ENCODE measurements around the gene SHFL. TPM values are rescaled to one million over a fixed set of nuclear protein-coding genes. Genes with fewer than 3 reads are reported as not detected.

Gene SHFL
- total RNA-seq, 1 experiment from 2014 or later: 18.5 TPM

DNA sequence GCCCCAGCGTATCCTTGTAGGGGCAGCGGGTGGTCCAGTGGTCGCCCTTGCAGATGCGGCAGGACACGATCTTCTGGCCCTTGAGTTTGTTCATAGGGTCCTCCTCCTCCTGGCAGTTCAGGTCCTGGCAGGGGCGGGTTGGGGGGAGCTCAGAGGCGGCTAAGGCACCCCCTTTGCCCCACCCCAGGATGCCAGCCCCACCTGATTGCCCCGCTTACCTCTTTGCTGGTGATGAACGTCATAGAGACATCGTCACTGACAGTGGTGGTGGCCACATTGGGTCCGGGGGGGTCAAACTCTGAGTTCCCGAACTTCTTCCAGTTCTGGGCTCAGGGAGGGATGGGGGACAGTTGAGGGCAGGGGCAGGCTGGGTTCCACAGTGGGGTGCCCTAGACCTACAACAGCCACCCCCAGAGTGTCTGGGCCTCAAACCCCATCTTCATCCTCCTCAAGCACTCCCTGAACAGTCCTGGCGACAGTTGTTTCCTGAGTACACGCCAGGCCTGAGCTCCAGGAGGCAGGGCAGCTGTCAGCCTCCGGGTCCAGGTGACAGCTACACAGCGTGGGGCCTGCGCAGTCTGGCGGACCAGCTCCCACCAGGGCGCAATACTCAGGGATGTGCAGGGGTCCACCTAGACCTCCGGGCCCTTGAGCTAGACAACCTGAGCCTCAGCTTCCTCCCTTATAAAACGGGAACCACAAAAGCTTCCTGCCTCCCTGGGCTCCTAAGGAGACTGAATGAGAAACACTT lies 30.9 kb downstream of the SHFL start:
- Histone ChIP-seq H2AFZ (ENCODE audit: low read depth, low read length, poor library complexity, severe bottlenecking) (no peak overlapping the region), H4K20me1 (ENCODE audit: insufficient read depth) (no peaks in the 10 kb centered on the region), H3K4me2 (ENCODE audit: low read length) (no peak overlapping the region), H3K27me3 (ENCODE audit: insufficient read depth, low read length) (no peaks in the 10 kb centered on the region), H3K36me3 (ENCODE audit: control insufficient read depth in 1 of 2, insufficient read depth in 2 of 2, low read length in 2 of 2) (peaks cover 9 to 20% of the 10 kb centered on the region in 2 experiments; a peak in 2 of 4 replicates), H3K9me3 (ENCODE audit: control insufficient read depth in 1 of 2, insufficient read depth in 1 of 2, low read depth in 1 of 2, low read length in 2 of 2) (no peaks in the 10 kb centered on the region), H3K27ac (ENCODE audit: low read depth, low read length) (no peak overlapping the region), H3K4me1 (ENCODE audit: control insufficient read depth in 1 of 2, insufficient read depth in 2 of 2, low read length in 2 of 2) (peaks cover 5 to 30% of the 10 kb centered on the region in 2 experiments), H3K79me2 (ENCODE audit: insufficient read depth, low read length) (peaks cover 30% of the 10 kb centered on the region), H3K4me3 (replicated peaks in 1 of 2; ENCODE audit: low read depth in 1 of 2, low read length in 2 of 2) (no peak overlapping the region), H3K9me2 (ENCODE audit: insufficient read depth) (no peaks in the 10 kb centered on the region), H3K9ac (ENCODE audit: low read length) (no peak overlapping the region)
- no peak for TF ChIP-seq SRF (IDR thresholded peaks at IDR 0.05; ENCODE audit: low read depth)
- TF ChIP-seq, protein P1, sequence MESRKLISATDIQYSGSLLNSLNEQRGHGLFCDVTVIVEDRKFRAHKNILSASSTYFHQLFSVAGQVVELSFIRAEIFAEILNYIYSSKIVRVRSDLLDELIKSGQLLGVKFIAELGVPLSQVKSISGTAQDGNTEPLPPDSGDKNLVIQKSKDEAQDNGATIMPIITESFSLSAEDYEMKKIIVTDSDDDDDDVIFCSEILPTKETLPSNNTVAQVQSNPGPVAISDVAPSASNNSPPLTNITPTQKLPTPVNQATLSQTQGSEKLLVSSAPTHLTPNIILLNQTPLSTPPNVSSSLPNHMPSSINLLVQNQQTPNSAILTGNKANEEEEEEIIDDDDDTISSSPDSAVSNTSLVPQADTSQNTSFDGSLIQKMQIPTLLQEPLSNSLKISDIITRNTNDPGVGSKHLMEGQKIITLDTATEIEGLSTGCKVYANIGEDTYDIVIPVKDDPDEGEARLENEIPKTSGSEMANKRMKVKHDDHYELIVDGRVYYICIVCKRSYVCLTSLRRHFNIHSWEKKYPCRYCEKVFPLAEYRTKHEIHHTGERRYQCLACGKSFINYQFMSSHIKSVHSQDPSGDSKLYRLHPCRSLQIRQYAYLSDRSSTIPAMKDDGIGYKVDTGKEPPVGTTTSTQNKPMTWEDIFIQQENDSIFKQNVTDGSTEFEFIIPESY (IDR thresholded peaks at IDR 0.05; ENCODE audit: extremely low read depth, insufficient replicate concordance, low read length): no peak
- no peak for TF ChIP-seq RAD21 (IDR thresholded peaks at IDR 0.05; ENCODE audit: low read depth)
- TF ChIP-seq, protein P2, sequence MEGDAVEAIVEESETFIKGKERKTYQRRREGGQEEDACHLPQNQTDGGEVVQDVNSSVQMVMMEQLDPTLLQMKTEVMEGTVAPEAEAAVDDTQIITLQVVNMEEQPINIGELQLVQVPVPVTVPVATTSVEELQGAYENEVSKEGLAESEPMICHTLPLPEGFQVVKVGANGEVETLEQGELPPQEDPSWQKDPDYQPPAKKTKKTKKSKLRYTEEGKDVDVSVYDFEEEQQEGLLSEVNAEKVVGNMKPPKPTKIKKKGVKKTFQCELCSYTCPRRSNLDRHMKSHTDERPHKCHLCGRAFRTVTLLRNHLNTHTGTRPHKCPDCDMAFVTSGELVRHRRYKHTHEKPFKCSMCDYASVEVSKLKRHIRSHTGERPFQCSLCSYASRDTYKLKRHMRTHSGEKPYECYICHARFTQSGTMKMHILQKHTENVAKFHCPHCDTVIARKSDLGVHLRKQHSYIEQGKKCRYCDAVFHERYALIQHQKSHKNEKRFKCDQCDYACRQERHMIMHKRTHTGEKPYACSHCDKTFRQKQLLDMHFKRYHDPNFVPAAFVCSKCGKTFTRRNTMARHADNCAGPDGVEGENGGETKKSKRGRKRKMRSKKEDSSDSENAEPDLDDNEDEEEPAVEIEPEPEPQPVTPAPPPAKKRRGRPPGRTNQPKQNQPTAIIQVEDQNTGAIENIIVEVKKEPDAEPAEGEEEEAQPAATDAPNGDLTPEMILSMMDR (IDR thresholded peaks at IDR 0.05 in 2 of 3, conservative IDR thresholded peaks at IDR 0.05 in 1 of 3; ENCODE audit: borderline replicate concordance in 1 of 3, insufficient read depth in 1 of 3, low read depth in 2 of 3, low read length in 2 of 3): no peak
- no peak for TF ChIP-seq ZNF274 (IDR thresholded peaks at IDR 0.05; ENCODE audit: low read depth, low read length)
- TF ChIP-seq CEBPB (IDR thresholded peaks at IDR 0.05; ENCODE audit: low read depth): no peak
- TF ChIP-seq EZH2 (IDR thresholded peaks at IDR 0.05): no peak
- TF ChIP-seq CBX3 (IDR thresholded peaks at IDR 0.05; ENCODE audit: low read depth): no peak
- TF ChIP-seq, protein P3, sequence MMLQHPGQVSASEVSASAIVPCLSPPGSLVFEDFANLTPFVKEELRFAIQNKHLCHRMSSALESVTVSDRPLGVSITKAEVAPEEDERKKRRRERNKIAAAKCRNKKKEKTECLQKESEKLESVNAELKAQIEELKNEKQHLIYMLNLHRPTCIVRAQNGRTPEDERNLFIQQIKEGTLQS (IDR thresholded peaks at IDR 0.05): no peak
- no peak for TF ChIP-seq JUND (IDR thresholded peaks at IDR 0.05)
- TF ChIP-seq EGR1 (IDR thresholded peaks at IDR 0.05; ENCODE audit: low read depth): no peak
- TF ChIP-seq ZFX (IDR thresholded peaks at IDR 0.05): no peak
- no peak for TF ChIP-seq POLR2A (IDR thresholded peaks at IDR 0.05; ENCODE audit: borderline replicate concordance, extremely low read depth, insufficient read depth, insufficient read length)
- TF ChIP-seq, protein P4, sequence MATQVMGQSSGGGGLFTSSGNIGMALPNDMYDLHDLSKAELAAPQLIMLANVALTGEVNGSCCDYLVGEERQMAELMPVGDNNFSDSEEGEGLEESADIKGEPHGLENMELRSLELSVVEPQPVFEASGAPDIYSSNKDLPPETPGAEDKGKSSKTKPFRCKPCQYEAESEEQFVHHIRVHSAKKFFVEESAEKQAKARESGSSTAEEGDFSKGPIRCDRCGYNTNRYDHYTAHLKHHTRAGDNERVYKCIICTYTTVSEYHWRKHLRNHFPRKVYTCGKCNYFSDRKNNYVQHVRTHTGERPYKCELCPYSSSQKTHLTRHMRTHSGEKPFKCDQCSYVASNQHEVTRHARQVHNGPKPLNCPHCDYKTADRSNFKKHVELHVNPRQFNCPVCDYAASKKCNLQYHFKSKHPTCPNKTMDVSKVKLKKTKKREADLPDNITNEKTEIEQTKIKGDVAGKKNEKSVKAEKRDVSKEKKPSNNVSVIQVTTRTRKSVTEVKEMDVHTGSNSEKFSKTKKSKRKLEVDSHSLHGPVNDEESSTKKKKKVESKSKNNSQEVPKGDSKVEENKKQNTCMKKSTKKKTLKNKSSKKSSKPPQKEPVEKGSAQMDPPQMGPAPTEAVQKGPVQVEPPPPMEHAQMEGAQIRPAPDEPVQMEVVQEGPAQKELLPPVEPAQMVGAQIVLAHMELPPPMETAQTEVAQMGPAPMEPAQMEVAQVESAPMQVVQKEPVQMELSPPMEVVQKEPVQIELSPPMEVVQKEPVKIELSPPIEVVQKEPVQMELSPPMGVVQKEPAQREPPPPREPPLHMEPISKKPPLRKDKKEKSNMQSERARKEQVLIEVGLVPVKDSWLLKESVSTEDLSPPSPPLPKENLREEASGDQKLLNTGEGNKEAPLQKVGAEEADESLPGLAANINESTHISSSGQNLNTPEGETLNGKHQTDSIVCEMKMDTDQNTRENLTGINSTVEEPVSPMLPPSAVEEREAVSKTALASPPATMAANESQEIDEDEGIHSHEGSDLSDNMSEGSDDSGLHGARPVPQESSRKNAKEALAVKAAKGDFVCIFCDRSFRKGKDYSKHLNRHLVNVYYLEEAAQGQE (IDR thresholded peaks at IDR 0.05; ENCODE audit: low read depth): no peak
- POLR2A ChIA-PET: no interaction called here
- CTCF ChIA-PET: interaction anchor here (1.3 kb wide), 1 partner anchor 9 kb away, joined by 3 read pairs; no protein-coding TSS in a partner anchor
- RAD21 ChIA-PET (ENCODE audit: low non-redundant PET in 1 of 2, low total read pairs in 2 of 2, uncharacterized antibody in 2 of 2, unreplicated experiment in 2 of 2): no interaction called here
- no TSS peak for BruUV-seq (replicated peaks)
- ATAC-seq: no peak
- intact Hi-C loops (cut with micrococcal nuclease): no loop called here
- DNase-seq (ENCODE audit: low read depth, low spot score): no peak
